ENCODE measurements around the gene CSH1.
A peak's percentile ranks its signal among the peaks of the same experiment; 100 is the strongest.

GRCh38 chr17:63881935-63882601, 14.3 kb downstream of the CSH1 start, which contains the start of gene GH2:
- TF ChIP-seq CTCF (conservative IDR thresholded peaks at IDR 0.05; ENCODE audit: low read depth in 2 of 2) (peak; percentile 58 to 67), CREB1 (CRISPR knock-in tag; IDR thresholded peaks at IDR 0.05; ENCODE audit: low read depth) (no peak), EZH2 (IDR thresholded peaks at IDR 0.05; ENCODE audit: low read depth, unreplicated experiment) (no peak)

All from GM23338 (cell line).